GM12874 (cell line): ENCODE data around the gene IQGAP2.

Source experiments
- TF ChIP-seq, protein P1 (sequence below): IDR thresholded peaks from 2 replicates; pipeline ENCODE4 v1.5.1; 2011; ENCODE audit warnings: low read depth, mild to moderate bottlenecking, control low read depth, low read length, moderate library complexity; ENCODE audit not compliant: insufficient read depth

IQGAP2 gene

DNA sequence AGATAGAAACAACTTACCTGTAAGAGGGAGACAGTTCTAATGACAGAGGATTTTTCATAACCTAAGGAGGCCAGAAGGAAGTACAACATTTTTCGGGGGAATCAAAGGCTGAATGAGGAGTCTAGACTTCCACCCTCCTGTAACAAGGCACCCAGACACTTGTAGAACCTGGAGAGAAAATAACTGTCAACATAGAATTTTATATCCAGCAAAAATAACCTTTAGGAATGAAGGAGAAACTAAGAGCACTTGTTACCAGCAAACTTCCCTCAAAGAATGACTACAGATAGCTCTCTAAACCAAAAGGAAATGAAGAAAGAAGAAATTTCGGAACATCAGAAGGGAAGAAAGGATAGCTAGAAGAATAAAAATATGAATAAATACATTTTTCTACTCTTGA, 246.1 kb downstream of the IQGAP2 start:
- TF ChIP-seq, protein P1, sequence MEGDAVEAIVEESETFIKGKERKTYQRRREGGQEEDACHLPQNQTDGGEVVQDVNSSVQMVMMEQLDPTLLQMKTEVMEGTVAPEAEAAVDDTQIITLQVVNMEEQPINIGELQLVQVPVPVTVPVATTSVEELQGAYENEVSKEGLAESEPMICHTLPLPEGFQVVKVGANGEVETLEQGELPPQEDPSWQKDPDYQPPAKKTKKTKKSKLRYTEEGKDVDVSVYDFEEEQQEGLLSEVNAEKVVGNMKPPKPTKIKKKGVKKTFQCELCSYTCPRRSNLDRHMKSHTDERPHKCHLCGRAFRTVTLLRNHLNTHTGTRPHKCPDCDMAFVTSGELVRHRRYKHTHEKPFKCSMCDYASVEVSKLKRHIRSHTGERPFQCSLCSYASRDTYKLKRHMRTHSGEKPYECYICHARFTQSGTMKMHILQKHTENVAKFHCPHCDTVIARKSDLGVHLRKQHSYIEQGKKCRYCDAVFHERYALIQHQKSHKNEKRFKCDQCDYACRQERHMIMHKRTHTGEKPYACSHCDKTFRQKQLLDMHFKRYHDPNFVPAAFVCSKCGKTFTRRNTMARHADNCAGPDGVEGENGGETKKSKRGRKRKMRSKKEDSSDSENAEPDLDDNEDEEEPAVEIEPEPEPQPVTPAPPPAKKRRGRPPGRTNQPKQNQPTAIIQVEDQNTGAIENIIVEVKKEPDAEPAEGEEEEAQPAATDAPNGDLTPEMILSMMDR: no peak

DNA sequence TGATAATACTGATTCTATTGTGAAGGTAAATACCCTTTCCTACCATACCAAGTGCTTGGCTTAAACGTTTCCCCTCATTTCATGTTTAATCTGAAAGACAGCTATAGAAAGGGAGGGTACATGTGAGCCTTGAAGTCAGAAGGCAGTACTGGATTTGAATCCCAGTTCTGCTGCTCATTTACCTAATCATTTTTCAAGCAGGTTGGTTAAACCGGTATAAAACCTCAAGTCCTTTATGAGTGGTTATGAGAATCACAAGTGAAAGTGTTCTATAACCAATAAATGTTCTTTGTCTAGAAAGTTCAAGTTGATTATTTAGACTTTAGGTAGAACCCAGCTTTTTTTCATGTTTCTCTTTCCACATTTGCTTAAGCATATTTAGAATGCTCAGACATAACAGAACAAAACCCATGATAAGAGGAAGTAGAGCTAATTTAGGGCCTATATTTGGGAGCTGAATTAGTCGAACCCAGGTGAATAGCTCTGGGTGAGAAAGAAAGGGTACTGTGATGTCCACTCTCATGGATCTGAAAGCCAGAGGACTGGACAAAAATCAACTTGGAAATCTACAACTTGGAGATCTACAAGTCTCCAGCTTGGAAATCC, 249.8 kb downstream of the IQGAP2 start:
- TF ChIP-seq, protein P1: no peak

DNA sequence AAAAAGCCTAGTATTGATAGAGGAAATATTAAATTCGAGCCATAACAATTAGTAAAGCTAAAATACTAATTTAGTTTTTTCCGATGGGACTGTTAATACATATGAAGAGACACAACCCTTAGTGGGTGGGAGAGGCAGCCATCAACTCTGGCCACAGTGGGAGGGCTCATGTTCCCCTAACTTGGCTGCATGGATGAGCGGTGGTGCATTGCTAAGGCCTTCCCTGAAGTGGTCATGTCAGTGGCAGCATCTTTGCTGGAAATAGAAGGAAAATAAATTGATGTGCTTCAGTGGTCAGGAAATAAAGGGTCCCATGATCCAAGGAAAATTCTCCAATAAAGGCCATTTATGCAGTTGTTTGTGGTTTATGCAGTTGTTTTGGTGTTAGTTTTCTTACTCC, 254.0 kb downstream of the IQGAP2 start:
- TF ChIP-seq, protein P1: no peak

DNA sequence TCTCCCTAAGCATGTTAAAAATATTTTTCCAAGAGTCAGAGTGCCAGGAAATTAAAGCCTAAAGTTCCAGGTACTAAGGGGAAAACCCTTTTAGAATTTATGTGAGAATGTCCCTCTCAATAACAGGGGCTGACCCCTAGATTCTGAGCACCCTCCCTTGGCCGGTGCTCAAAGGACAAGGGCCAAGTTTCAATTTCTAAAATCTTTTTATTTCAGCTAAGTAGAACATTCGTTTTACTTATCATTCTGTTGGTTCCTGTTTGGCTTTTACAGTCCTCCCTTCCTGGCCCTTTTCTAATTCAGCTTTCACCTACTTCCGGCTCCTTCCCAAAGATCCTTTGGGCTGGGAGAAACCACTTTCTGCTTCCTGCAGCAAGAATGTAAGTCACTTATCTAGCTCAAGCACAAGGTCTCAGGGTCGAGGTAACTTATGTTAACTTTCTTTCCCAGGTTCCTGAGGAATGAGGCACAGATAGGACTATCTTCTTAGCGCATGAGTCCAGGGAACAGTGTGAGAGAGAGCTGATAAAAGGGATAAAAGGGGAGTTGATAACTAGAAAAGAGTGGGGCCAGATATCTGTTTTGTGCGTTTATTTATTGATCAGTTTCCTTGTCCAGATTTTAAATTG, 254.7 kb downstream of the IQGAP2 start:
- TF ChIP-seq, protein P1: no peak

DNA sequence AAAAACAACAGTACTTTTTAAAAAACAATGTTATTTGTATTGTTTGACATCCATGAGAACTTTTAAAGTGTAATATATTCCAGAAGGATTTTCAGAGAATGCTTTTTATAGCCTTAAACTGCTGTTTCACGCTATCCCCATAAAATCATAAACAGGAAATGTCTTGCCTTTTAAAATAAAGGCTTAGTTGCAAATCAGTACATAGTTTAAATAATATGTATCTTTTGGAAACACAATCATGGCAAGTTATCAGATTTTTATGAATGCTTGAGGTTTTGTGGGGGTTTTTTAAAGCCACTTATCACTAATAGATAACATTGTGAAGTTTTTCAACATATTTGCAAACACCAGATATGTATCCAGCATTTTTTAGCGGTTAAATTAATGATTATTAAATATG, 257.3 kb downstream of the IQGAP2 start:
- TF ChIP-seq, protein P1: no peak

DNA sequence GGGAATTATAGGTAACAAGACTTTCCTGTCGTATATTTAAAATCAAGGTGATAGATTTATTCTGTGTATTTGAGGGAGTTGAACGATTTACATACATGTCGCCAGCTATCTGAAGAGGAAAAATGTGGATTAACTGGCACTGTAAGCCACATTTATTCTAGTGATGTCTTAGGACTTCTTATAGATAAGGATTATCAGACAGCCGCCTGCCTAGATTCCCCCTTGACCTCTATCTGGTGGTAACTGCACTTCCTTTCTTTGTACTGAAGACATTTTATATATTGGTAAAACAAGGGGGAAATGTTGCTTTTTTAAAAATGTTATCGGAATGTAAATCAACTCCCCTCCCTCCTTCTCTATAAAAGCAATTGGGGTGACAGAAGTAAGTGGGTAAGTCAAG, 259.4 kb downstream of the IQGAP2 start:
- TF ChIP-seq, protein P1: no peak

DNA sequence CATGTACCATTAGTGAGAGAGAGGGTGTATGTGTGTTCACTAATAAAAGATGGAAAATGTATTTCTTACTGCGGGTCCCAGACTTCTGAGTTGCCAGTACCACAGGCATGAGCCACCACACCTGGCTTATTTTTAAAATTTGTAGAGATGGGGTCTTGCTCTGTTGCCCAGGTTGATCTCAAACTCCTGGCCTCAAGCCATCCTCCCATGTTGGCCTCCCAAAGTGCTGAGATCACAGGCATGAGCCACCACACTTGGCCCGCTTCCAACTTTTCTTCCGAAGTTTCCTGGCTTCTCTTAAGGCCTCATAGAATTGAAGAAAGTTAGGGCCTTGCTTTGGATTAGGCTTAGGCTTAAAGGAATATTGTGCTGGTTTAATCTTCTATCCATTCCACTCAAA, 260.5 kb downstream of the IQGAP2 start:
- TF ChIP-seq, protein P1: no peak
